Left ventricle myocardium inferior (tissue), 1 donor: ENCODE results near the gene GPR39. TPM values are rescaled to one million over a fixed set of nuclear protein-coding genes. Genes with fewer than 3 reads are reported as not detected.

Experiments
- DNase-seq: peaks from one replicate; pipeline ENCODE4 v3.0.0-alpha.2; 2020
- H3K27ac ChIP-seq: fragments of 200-600 bp; replicated peaks from 2 replicates; pipeline ENCODE4 v1.8.0; 2021
- H3K27me3 ChIP-seq: fragments of 200-600 bp; 2 replicates; pipeline ENCODE4 v1.8.0; 2021; ENCODE audit warnings: low read depth
- H3K36me3 ChIP-seq: fragments of 200-600 bp; 2 replicates; pipeline ENCODE4 v1.8.0; 2021
- H3K4me1 ChIP-seq: fragments of 200-600 bp; 2 replicates; pipeline ENCODE4 v1.8.0; 2021
- H3K4me3 ChIP-seq: fragments of 200-600 bp; 2 replicates; pipeline ENCODE4 v1.8.0; 2021; ENCODE audit warnings: mild to moderate bottlenecking, moderate library complexity
- H3K9me3 ChIP-seq: fragments of 200-600 bp; replicated peaks from 2 replicates; pipeline ENCODE4 v1.8.0; 2021
- CTCF ChIP-seq: fragments of 200-600 bp; IDR thresholded peaks from 2 replicates; pipeline ENCODE4 v1.8.0; 2021; ENCODE audit warnings: antibody characterized with exemption, mild to moderate bottlenecking, borderline replicate concordance
- intact Hi-C: fragments of 100-400 bp; cut with micrococcal nuclease; formaldehyde crosslinking; loops from one replicate; pipeline ENCODE4 v1.11.0; 2022
- long read RNA-seq: library from polyadenylated mRNA; unstranded; transcript quantifications from one replicate; pipeline ENCODE4 v2.0.0, GENCODE V29; 2021
- total RNA-seq: library from RNA; stranded (reverse); fragmentation: NEBNext Ultra II Directional; extraction: Animal tissue kit (Norgen Biotek cat#: 25700); gene quantifications from one replicate; pipeline ENCODE4 v1.2.1, GENCODE V29; 2021
- donor health status: DM: no; HTN: yes; CAD: no; lungs with severe emphysema.

GPR39 gene
- total RNA-seq: not detected
- long read RNA-seq: 0 reads

DNA sequence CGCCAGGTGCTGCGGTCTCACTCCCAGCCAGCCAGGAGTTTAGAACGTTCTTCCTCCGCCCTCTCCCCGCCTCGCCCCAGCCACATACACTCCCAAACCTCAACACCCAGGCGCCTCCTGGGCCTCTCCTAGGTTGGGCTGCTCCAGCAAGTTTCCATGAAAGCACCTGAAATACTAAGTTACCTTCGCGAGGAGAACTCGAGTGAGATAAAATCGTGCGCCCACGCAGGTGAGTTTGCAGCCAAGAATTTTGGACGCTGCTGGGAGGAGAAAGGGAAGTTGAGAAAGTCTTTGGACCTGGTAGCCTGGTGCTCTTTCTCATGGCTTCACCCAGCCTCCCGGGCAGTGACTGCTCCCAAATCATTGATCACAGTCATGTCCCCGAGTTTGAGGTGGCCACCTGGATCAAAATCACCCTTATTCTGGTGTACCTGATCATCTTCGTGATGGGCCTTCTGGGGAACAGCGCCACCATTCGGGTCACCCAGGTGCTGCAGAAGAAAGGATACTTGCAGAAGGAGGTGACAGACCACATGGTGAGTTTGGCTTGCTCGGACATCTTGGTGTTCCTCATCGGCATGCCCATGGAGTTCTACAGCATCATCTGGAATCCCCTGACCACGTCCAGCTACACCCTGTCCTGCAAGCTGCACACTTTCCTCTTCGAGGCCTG lies at the start of gene GPR39:
Gene GPR39 (plus strand): TSS at position 83 of the 673 bp plus-strand sequence.
- H3K4me1 ChIP-seq: peaks cover 14% of the 10 kb centered on the region
- no peak within 1 kb of the TSS for H3K27ac ChIP-seq
- TF ChIP-seq CTCF: no peak
- peak within 1 kb of the TSS; percentile 70 for H3K4me3 ChIP-seq
- intact Hi-C loops: no loop called here
- DNase-seq: no peak
- no peaks in the 10 kb centered on the region for H3K36me3 ChIP-seq
- H3K27me3 ChIP-seq: peaks cover 66% of the 10 kb centered on the region
- H3K9me3 ChIP-seq: no peaks in the 10 kb centered on the region

GRCh38 chr2:132368191-132368590 lies 48.4 kb upstream of the GPR39 start:
- Histone ChIP-seq H3K36me3 (no peaks in the 10 kb centered on the region), H3K27me3 (peaks cover 31% of the 10 kb centered on the region), H3K4me3 (no peak overlapping the region), H3K4me1 (no peaks in the 10 kb centered on the region), H3K9me3 (peaks cover 15% of the 10 kb centered on the region), H3K27ac (no peak overlapping the region)
- intact Hi-C loops: no loop called here
- no peak for DNase-seq
- TF ChIP-seq CTCF: no peak

- H3K4me3 ChIP-seq: no peak overlapping the region
- intact Hi-C loops: no loop called here
- no peak for TF ChIP-seq CTCF
- H3K9me3 ChIP-seq: no peaks in the 10 kb centered on the region
- peaks cover 25% of the 10 kb centered on the region for H3K27me3 ChIP-seq
- no peaks in the 10 kb centered on the region for H3K36me3 ChIP-seq
- H3K4me1 ChIP-seq: no peaks in the 10 kb centered on the region
- H3K27ac ChIP-seq: no peak overlapping the region
- no peak for DNase-seq
These were observed 44.3 kb upstream of the GPR39 start for GRCh38 chr2:132372276-132372675.

DNA sequence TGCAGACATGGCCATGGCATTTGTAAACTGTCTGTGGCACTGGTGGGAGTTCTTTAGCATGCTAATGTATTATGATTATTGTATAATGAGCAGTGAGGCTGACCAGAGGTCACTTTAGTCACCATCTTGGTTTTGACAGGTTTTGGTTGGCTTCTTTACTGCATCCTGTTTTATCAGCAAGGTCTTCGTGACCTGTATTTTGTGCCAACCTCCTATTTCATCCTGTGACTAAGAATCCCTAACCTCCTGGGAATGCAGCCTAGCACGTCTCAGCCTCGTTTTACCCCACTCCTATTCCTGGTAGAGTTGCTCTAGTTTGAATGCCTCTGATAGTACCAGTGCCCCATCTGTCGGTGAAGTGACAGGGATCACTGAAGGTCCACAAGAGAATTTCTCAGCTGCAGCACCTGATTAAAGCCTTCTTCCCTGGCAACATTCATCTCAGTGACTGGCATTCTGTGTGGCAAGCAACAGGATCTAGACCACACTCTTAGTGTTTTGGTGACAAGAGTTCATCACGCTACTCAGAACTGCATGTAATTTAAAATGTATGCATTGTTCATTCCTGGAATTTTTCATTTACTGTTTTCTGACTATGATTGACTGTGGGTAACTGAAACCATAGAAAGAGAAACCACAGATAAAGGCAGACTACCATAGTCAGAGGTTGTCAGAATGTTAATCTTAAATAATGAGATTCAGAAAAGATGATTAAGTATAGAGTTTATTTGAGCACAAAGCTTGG lies 43.0 kb upstream of the GPR39 start:
- no peaks in the 10 kb centered on the region for H3K36me3 ChIP-seq
- H3K9me3 ChIP-seq: no peaks in the 10 kb centered on the region
- H3K27me3 ChIP-seq: peaks cover 21% of the 10 kb centered on the region
- no peak for TF ChIP-seq CTCF
- no peak overlapping the region for H3K27ac ChIP-seq
- no peaks in the 10 kb centered on the region for H3K4me1 ChIP-seq
- no peak for DNase-seq
- H3K4me3 ChIP-seq: no peak overlapping the region
- intact Hi-C loops: no loop called here

- no peak for TF ChIP-seq CTCF
- no peak overlapping the region for H3K4me3 ChIP-seq
- H3K4me1 ChIP-seq: no peaks in the 10 kb centered on the region
- no peak overlapping the region for H3K27ac ChIP-seq
- intact Hi-C loops: no loop called here
- H3K27me3 ChIP-seq: peaks cover 17% of the 10 kb centered on the region
- no peaks in the 10 kb centered on the region for H3K36me3 ChIP-seq
- H3K9me3 ChIP-seq: no peaks in the 10 kb centered on the region
- no peak for DNase-seq
These were observed 42.5 kb upstream of the GPR39 start for GRCh38 chr2:132374151-132374550.
